GM12878 (cell line): Measurements from ENCODE around the gene LRRC55. TPM values are rescaled to one million over a fixed set of nuclear protein-coding genes. Genes with fewer than 3 reads are reported as not detected.

ENCODE experiments used
- ATAC-seq: fragments of 200-7000 bp; cut with Tn5 transposase; 3 replicates; pipeline ENCODE4 v1.9.1; 2020; ENCODE audit warnings: mild to moderate bottlenecking, moderate library complexity
- BruUV-seq: library from RNA; stranded (reverse); fragments of 400-500 nt; replicated peaks from 2 replicates; lab custom pipeline; 2021; lab: Mats Ljungman, UMichigan
- CTCF ChIA-PET: fragments of 300-600 bp; sonication (Branson Sonifier 250); formaldehyde crosslinking; extraction: SDS; loops from one replicate; lab custom pipeline; 2021; ENCODE audit warnings: inconsistent platforms; lab: Yijun Ruan, JAX
- POLR2A ChIA-PET: fragments of 350-600 bp; formaldehyde crosslinking; extraction: SDS; loops from one replicate; lab custom pipeline; 2021; ENCODE audit warnings: inconsistent platforms; lab: Charles Lee
- RAD21 ChIA-PET: fragments of 300-600 bp; sonication (Branson Sonifier 250); formaldehyde crosslinking; loops from one replicate; lab custom pipeline; 2023; ENCODE audit warnings: antibody characterized with exemption; ENCODE audit not compliant: unreplicated experiment; lab: Charles Lee
- SMC1A ChIA-PET: fragments of 300-600 bp; sonication (Branson Sonifier 250); formaldehyde crosslinking; loops from one replicate; lab custom pipeline; 2023; ENCODE audit not compliant: unreplicated experiment, uncharacterized antibody; lab: Charles Lee
- DNase-seq: peaks from one replicate; pipeline ENCODE4 v3.0.0-alpha.2; 2011; ENCODE audit warnings: low read depth, low spot score
- FAIRE-seq: peaks from 3 replicates; lab custom pipeline; 2011; peaks lifted over from hg19 to GRCh38; lab: Jason Lieb, UNC
- H2AFZ ChIP-seq: 2 replicates; pipeline ENCODE4 v1.6.0; 2011; ENCODE audit warnings: low read depth, low read length, control low read depth; ENCODE audit not compliant: control insufficient read depth
- H3K27ac ChIP-seq: 2 replicates; pipeline ENCODE4 v1.5.1; 2011; ENCODE audit warnings: control low read depth; ENCODE audit not compliant: control insufficient read depth, insufficient read depth
- H3K27me3 ChIP-seq, 2 experiments: replicated peaks in 1 of 2; 2 replicates each; pipeline versions ENCODE4 v1.6.0 to v1.6.1; 2011; ENCODE audit warnings: low read length in 1 of 2; ENCODE audit not compliant: control insufficient read depth in 2 of 2, insufficient read depth in 2 of 2
- H3K36me3 ChIP-seq, 2 experiments: 2 replicates each; pipeline ENCODE4 v1.5.1; 2011; ENCODE audit warnings: low read length in 1 of 2; ENCODE audit not compliant: control insufficient read depth in 2 of 2, insufficient read depth in 2 of 2
- H3K4me1 ChIP-seq: 2 replicates; pipeline ENCODE4 v1.6.1; 2011; ENCODE audit warnings: mild to moderate bottlenecking, low read length, moderate library complexity, mixed read lengths; ENCODE audit not compliant: control insufficient read depth, insufficient read depth
- H3K4me2 ChIP-seq: 2 replicates; pipeline ENCODE4 v1.6.0; 2011; ENCODE audit warnings: control low read depth; ENCODE audit not compliant: control insufficient read depth, insufficient read depth
- H3K4me3 ChIP-seq: fragments of 200-600 bp; sonication (generic); 2 replicates; pipeline ENCODE4 v1.5.1; 2016
- H3K79me2 ChIP-seq: 2 replicates; pipeline ENCODE4 v1.6.0; 2011; ENCODE audit warnings: low read length; ENCODE audit not compliant: control insufficient read depth, insufficient read depth
- H3K9ac ChIP-seq: 2 replicates; pipeline ENCODE4 v1.8.0; 2011; ENCODE audit warnings: low read length, control low read depth, mixed read lengths; ENCODE audit not compliant: control insufficient read depth, insufficient read depth
- H3K9me3 ChIP-seq: replicated peaks from 3 replicates; pipeline ENCODE4 v1.5.1; 2011; ENCODE audit warnings: mild to moderate bottlenecking, low read length; ENCODE audit not compliant: control insufficient read depth, insufficient read depth
- H4K20me1 ChIP-seq: 2 replicates; pipeline ENCODE4 v1.6.0; 2011; ENCODE audit not compliant: control insufficient read depth, insufficient read depth
- BCL11A ChIP-seq: IDR thresholded peaks from 2 replicates; pipeline ENCODE4 v1.6.1; 2011; ENCODE audit warnings: low read depth, low read length
- MXI1 ChIP-seq: fragments of 150-350 bp; IDR thresholded peaks from 2 replicates; pipeline ENCODE4 v1.6.1; 2011; ENCODE audit warnings: low read depth, mild to moderate bottlenecking, inconsistent platforms, low read length, improper control_type of control experiment
- NFYA ChIP-seq: IDR thresholded peaks from 2 replicates; pipeline ENCODE4 v1.6.1; 2011; ENCODE audit warnings: low read depth, mild to moderate bottlenecking, low read length, improper control_type of control experiment, borderline replicate concordance
- NR2F1 ChIP-seq: fragments of 450-650 bp; conservative IDR thresholded peaks from 2 replicates; pipeline ENCODE4 v1.6.1; 2017; ENCODE audit warnings: mild to moderate bottlenecking
- POLR2AphosphoS5 ChIP-seq: IDR thresholded peaks from 2 replicates; pipeline ENCODE4 v1.6.1; 2011; ENCODE audit warnings: mild to moderate bottlenecking, low read length, inconsistent platforms
- PRDM15 ChIP-seq: fragments of 450-650 bp; formaldehyde crosslinking; IDR thresholded peaks from 2 replicates; pipeline ENCODE4 v1.4.0; 2020; ENCODE audit warnings: mild to moderate bottlenecking, moderate library complexity
- SIN3A ChIP-seq: IDR thresholded peaks from 2 replicates; pipeline ENCODE4 v1.6.1; 2012; ENCODE audit warnings: low read depth, low read length, improper control_type of control experiment
- SUZ12 ChIP-seq: fragments of 200-600 bp; sonication (generic); IDR thresholded peaks from one replicate; pipeline ENCODE4 v1.6.1; 2018; ENCODE audit warnings: antibody characterized with exemption, mild to moderate bottlenecking; ENCODE audit not compliant: unreplicated experiment
- ZNF687 ChIP-seq: fragments of 450-650 bp; IDR thresholded peaks from 2 replicates; pipeline ENCODE4 v1.6.1; 2017; ENCODE audit warnings: mild to moderate bottlenecking, moderate library complexity
- WGBS: methylation state at CpG from one replicate; pipeline ENCODE4 v1.1.6; 2016; ENCODE audit warnings: low lambda C conversion rate; ENCODE audit not compliant: insufficient replicate concordance, insufficient coverage; ENCODE audit errors: missing lambda C conversion rate; 5-methylcytosine and 5-hydroxymethylcytosine counted together
- in situ Hi-C: fragments of 300-500 bp; cut with MboI; formaldehyde crosslinking; loops from 9 replicates; pipeline ENCODE4 v1.14.3; 2018; ENCODE audit warnings: mixed read lengths
- intact Hi-C: fragments of 100-400 bp; cut with micrococcal nuclease; formaldehyde crosslinking; loops from one replicate; pipeline ENCODE4 v1.14.2; 2022; ENCODE audit not compliant: unreplicated experiment
- polyA plus RNA-seq, 11 experiments: library from polyadenylated mRNA; depleted of rRNA in 4 of 11; unstranded in 6 of 11; stranded (reverse) in 5 of 11; fragments of >200 nt; fragmentation: Nextera tagmentation in 4 of 11; fragmentation: Illumina TruSeq in 1 of 11; extraction: Ambion mirVana in 4 of 11; extraction: Trizol in 1 of 11; gene quantifications; 1 replicate in 1 of 11; 2 replicates in 10 of 11; pipeline versions ENCODE4 v1.2.1 to v1.2.3, GENCODE V29; 2011 to 2016; ENCODE audit warnings: inconsistent platforms in 2 of 11, missing spikeins in 2 of 11, low read depth in 1 of 11
- total RNA-seq, 4 experiments: library from RNA; depleted of rRNA in 3 of 4; stranded (reverse); fragments of >200 nt in 3 of 4; fragmentation: Illumina TruSeq in 1 of 4; extraction: Trizol in 1 of 4; gene quantifications; 2 replicates each; pipeline versions ENCODE4 v1.2.1 to v1.2.3, GENCODE V29; 2013 to 2021
- TF ChIP-seq, protein P1 (sequence below): fragments of 450-650 bp; IDR thresholded peaks from 2 replicates; pipeline ENCODE4 v1.6.1; 2014; ENCODE audit warnings: mild to moderate bottlenecking

Gene LRRC55
- total and polyA plus RNA-seq, 10 of the 15 experiments (the other 5 are each of a cell fraction or from before 2014, with no cell fraction given) = 0.01 to 0.04 TPM; not detected in 8

- no peak for TF ChIP-seq ZNF687
- TF ChIP-seq BCL11A = no peak
- TF ChIP-seq, all 136 proteins: peak for 0
Measured at GRCh38 chr11:57182896-57183295, 1.1 kb downstream of the LRRC55 start (continued).

DNA sequence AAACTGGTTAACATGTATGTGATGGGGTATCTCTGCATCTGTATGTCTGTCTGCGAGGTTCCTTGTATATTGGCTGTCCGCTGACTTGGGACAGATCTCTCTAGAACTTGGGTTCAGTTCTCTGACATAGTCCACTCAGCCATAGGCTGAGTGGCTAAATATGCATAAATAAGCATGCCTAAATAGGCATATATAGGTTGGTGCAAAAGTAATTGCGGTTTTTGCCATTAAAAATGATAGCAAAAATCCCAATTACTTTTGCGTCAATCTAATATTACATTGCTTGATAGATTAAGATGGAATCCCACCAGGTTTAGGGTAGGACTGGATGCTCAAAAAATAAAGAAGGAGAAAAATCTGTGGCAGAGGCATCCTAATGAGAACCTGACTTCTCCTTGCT is 8.8 kb downstream of the LRRC55 start:
- DNase-seq (no peak), ATAC-seq (no peak), FAIRE-seq (no peak)
- Histone ChIP-seq H3K27ac (no peak overlapping the region), H3K79me2 (no peaks in the 10 kb centered on the region), H2AFZ (no peak overlapping the region), H3K4me2 (no peak overlapping the region), H3K9ac (no peak overlapping the region), H3K4me1 (no peaks in the 10 kb centered on the region), H3K4me3 (no peak overlapping the region), H3K27me3 (no peaks in the 10 kb centered on the region; a peak in 1 of 4 replicates), H4K20me1 (no peaks in the 10 kb centered on the region), H3K9me3 (no peaks in the 10 kb centered on the region), H3K36me3 (no peaks in the 10 kb centered on the region)
- WGBS = 55% methylated on average over 4 of the region's 4 CpGs
- BruUV-seq = no TSS peak
- TF ChIP-seq SIN3A (no peak), SUZ12 (no peak), NR2F1 (no peak), PRDM15 (no peak), NFYA (no peak), MXI1 (no peak), POLR2AphosphoS5 (no peak)
- TF ChIP-seq, protein P1, sequence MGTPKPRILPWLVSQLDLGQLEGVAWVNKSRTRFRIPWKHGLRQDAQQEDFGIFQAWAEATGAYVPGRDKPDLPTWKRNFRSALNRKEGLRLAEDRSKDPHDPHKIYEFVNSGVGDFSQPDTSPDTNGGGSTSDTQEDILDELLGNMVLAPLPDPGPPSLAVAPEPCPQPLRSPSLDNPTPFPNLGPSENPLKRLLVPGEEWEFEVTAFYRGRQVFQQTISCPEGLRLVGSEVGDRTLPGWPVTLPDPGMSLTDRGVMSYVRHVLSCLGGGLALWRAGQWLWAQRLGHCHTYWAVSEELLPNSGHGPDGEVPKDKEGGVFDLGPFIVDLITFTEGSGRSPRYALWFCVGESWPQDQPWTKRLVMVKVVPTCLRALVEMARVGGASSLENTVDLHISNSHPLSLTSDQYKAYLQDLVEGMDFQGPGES = no peak
- SMC1A ChIA-PET = no interaction called here
- POLR2A ChIA-PET = no interaction called here
- intact Hi-C loops = loop anchor here (10.0 kb wide), 1 partner anchor 74 kb away; no protein-coding TSS in a partner anchor
- RAD21 ChIA-PET = no interaction called here
- in situ Hi-C loops = no loop called here
- CTCF ChIA-PET = no interaction called here
